GM13977 (cell line): Measurements from ENCODE around the gene S100P.

ENCODE experiments used
- DNase-seq: peaks from one replicate; pipeline ENCODE4 v3.0.0; 2012; ENCODE audit warnings: low spot score
- CTCF ChIP-seq: IDR thresholded peaks from 2 replicates; pipeline ENCODE4 v1.5.1; 2012; ENCODE audit warnings: mild to moderate bottlenecking, control low read depth; ENCODE audit not compliant: insufficient read depth; ENCODE audit errors: extremely low read depth, missing control alignments
- in situ Hi-C: fragments of 300-500 bp; cut with MboI; formaldehyde crosslinking; loops from one replicate; pipeline ENCODE4 v1.12.0; 2022; ENCODE audit warnings: low sequenced_read_pairs, low pct_unique_long_range_greater_than_20kb, mixed read lengths, inconsistent platforms; ENCODE audit not compliant: unreplicated experiment

The S100P gene

GRCh38 chr4:6655924-6656323 is 37.8 kb upstream of the S100P start:
- TF ChIP-seq CTCF: no peak
- in situ Hi-C loops: no loop called here
- DNase-seq: no peak

- DNase-seq: no peak
- in situ Hi-C loops: no loop called here
- TF ChIP-seq CTCF: no peak
Measured at GRCh38 chr4:6657242-6658208, 36.2 kb upstream of the S100P start.

GRCh38 chr4:6658209-6658595 is 35.5 kb upstream of the S100P start:
- in situ Hi-C loops: no loop called here
- TF ChIP-seq CTCF: no peak
- no peak for DNase-seq

- TF ChIP-seq CTCF: no peak
- DNase-seq: no peak
- in situ Hi-C loops: no loop called here
Measured at GRCh38 chr4:6658597-6659075, 35.0 kb upstream of the S100P start.

GRCh38 chr4:6659897-6660296 is 33.8 kb upstream of the S100P start:
- TF ChIP-seq CTCF: no peak
- in situ Hi-C loops: no loop called here
- no peak for DNase-seq

- no peak for DNase-seq
- TF ChIP-seq CTCF: no peak
- in situ Hi-C loops: no loop called here
Measured at GRCh38 chr4:6660430-6660829, 33.2 kb upstream of the S100P start.
